NOMO-1 treated with DMSO at 0.1 percent for 48 hours (cell line): Measurements from ENCODE around the gene CCDC57.
A peak's percentile ranks its signal among the peaks of the same experiment; 100 is the strongest.
"Not testable (repeated sequence)": the region's sequence is repeated elsewhere in the genome, so short reads cannot be mapped to it uniquely, and the experiment has no call there.

ENCODE experiments used
- DNase-seq: peaks from one replicate; lab custom pipeline; 2025; ENCODE audit not compliant: unreplicated experiment; lab: John Stamatoyannopoulos, UW

The CCDC57 gene

GRCh38 chr17:82225368-82226029 lies 12.9 kb upstream of the CCDC57 start:
- DNase-seq = no peak

GRCh38 chr17:82224666-82225065 lies 12.0 kb upstream of the CCDC57 start:
- no peak for DNase-seq

GRCh38 chr17:82223517-82223916 lies 10.9 kb upstream of the CCDC57 start:
- DNase-seq = no peak

GRCh38 chr17:82222816-82223215 lies 10.2 kb upstream of the CCDC57 start:
- no peak for DNase-seq

DNA sequence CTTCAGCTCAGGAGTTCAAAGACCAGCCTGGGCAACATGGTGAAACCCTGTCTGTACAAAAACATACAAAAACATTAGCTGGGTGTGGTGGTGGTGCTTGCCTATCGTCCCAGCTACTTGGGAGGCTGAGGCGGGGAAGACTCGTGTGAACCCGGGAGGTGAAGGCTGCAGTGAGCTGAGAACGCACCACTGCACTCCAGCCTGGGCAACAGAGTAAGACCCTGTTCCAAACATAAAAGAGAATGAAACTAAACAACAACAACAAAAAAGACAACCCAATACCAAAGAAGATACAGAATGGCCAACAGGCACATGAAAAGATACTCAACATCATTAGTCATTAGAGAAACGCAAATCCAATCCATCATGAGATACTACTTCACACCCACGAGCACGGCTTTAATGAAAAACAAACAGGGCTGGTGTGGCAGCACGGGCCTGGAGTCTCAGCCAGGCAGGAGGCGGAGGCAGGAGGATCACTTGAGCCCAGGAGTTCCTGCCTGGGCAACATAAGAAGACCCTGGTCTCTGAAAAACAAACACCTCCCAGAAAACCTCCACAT lies 8.8 kb upstream of the CCDC57 start:
- no peak for DNase-seq

- DNase-seq = no peak
These were observed 7.4 kb upstream of the CCDC57 start for GRCh38 chr17:82219753-82220709.

GRCh38 chr17:82219083-82219482 lies 6.4 kb upstream of the CCDC57 start:
- DNase-seq = no peak

GRCh38 chr17:82218349-82219075 lies 5.9 kb upstream of the CCDC57 start:
- no peak for DNase-seq

DNA sequence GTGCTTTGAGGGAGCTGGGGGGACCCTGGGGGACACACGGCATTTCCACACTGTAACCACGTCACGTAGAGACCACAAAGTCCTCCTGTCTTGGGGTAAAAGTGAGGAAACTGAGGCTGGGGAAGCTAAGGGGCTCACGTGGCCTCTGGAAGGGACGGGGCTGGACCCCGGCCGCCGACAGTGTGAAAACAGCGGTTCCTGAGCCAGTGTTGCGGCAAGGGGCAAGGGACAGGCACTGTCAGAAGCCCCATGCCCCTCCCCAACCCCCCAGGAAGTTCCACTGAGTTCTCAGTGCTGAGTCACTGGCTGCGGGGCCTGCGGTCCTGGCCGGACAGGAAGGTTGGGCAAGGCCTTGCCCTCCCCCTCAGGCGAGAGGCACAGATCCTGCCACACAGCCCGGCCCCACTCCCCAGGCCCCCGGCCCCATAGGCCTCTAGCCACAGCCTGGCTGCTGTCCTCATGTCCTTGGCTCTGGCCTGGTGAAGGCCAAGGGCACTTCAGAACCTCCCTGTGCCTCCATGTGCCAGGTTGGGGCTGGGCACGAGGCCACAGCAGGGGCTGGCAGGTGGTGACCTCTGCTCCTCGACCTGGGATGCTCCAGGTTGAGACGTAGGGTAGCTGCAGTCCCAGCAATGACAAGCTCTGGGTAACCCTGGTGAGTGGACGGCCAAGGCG lies 5.0 kb upstream of the CCDC57 start:
- DNase-seq = peak; percentile 66

GRCh38 chr17:82217120-82217529 lies 4.5 kb upstream of the CCDC57 start:
- DNase-seq = no peak

DNA sequence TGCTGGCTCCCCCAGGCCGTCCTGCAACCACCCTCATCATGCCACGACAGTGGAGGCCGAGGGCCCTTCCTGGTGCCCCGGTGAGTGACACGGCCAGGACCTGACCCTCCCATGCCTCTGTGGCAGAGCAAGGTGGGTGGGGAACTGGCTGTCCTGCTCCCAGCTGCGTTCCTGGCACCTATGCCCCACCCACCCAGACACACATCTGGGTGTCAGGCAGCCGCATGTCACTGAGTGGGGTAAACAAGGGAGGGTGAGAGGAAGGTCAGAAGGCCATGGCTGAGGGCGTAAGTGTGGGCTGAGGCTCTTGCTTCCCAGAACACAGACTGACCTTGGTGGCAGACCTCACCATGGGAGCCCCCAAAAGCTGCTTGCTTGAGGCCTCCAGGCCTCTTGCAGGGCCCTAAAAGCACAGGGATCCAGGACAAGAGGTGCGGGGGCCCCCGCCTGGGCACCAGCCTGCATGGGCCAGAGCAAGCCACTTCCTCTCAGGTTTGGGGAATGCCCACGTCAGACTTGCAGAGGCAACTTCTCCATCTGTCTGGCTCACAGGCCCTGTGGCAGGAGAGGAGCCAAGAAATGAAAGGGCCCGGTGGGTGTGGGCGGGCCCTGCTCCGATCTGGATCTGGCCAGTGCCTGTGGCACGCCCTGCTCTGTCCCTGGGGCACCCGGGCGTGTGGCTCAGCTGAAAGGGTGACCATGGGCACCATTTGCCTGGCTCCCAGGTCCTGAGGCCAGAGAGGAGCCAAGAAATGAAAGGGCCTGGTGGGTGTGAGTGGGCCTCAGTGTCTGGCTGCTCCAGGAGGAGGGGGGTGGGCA lies 3.9 kb upstream of the CCDC57 start:
- DNase-seq = peak; percentile 95

DNA sequence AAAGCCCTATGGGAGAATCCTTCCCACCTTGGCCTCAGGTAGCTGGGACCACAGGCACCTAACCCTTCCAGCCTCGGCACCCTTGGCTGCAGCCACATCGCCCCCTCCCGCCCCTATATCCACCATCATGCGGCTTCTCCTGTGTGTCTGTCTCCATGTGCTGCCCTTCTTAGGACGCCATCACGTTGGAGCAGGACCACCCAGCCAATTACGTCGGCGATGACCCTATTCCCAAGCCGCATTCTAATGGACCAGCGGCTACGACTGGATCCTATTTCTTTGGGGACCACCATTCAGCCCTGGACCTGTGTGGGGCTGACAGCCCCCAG lies 3.3 kb upstream of the CCDC57 start:
- DNase-seq = no peak

DNA sequence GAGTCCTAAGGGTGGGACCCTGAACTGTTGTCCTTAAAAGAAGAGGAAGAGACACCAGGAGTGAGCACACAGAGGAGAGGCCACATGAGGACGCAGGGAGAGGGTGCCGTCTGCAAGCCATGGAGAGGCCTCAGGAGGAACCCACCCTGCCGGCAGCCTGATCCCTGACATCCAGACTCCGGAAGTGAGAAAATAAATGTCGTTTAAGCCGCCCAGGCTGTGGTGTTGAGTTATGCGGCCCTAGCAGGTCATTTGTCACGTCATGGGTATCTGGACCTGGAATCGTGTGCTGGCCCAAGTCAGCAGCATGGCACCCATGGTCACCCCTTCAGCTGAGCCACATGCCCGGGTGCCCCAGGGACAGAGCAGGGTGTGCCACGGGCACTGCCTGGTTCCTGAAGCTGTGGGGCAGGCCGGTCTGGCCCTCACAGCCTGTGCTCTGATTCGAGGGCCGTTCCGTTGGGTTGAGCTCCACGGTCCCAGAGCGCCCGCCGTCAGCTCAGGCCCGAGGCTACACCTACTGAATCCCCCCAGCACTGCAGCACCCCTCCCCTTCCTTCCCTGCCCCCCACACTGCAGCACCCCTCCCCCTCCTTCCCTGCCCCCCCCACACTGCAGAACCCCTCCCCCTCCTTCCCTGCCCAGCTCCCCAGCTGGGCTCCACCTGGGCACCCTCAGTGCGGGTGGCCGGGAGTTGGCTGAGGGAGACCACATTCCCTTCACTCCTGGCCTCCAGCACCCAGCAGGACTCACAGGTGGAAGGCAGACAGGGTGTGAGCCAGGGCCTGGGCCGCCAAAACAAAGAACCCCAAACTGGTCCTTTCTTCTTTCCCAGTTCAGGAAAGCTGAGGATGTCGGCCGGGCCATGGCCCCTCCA lies 2.7 kb upstream of the CCDC57 start:
- peak; percentile 77 for DNase-seq

DNA sequence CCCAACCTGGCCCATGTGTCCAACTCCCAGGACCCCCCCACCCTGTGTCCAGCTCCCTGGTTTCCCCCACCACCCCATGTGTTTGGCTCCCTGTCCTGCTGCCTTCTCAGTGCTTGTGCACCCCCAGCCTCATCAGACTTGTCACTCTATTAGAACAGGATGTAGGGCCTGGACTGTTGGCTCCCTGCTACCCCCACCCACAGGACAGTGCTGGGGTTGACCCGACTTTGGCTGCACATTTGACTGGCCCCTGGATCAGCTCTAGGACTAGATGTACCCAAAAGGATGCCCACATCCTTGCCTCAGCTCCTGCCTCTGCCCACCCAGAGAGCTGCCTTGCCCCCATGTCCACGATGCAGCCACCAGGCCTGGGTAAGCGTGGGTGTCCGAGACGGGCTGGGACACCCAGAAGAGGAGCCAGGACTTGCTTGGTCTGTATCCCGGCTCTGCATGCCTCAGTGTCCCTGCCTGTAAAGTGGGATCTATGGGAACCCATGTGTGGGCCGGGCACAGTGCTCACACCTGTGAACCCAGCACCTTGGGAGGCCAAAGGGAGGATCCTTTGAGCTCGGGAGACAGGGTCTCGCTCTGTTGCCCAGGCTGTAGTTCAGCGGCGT lies 1.5 kb upstream of the CCDC57 start:
- no peak for DNase-seq

- DNase-seq = peak; percentile 4
These were observed 789 bp upstream of the CCDC57 start for GRCh38 chr17:82213251-82214011.

GRCh38 chr17:82210655-82211054 lies 2.0 kb downstream of the CCDC57 start:
- not testable (repeated sequence) for DNase-seq

DNA sequence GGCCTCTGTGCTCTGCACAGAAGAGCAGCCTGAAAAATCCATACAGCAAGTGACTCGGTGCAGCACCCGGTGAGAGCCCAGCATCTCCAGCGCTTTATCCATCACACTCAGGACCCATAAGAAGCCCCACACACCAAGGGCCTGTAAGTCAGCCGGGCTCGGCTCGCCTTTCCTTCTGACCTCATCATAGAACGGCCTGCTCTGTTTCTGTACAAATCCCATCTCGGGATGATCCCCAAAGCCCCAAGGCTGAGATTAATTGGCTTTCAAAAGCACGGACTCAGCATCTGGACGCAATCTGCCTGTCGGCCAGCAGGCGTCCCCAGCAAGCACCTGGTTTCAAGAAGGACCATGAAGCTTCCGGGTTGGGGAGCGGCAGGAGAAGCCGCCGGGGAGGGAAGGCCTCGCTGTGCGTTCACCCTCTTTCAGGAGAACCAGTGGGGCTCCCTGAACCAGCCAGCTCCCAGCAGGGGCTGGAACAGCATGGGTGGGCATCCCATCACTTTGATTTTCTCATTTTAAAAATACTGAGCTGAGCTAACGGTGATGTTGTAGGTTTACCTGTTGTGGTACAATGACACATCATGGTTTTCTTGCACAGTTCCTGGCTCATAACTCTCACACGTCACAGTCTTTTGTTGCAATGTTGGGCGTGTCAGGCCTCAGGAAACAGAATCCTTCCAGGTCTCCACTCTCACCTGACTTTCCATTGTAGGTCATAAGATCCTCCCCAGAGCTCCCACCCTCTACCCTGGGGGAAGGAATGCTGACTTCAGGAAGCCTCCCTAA lies 6.7 kb downstream of the CCDC57 start:
- peak; percentile 82 for DNase-seq
